Neural crest cell (in vitro differentiated cells): ENCODE results near the gene LSM10. TPM values are rescaled to one million over a fixed set of nuclear protein-coding genes. Genes with fewer than 3 reads are reported as not detected.

Experiments used
- DNase-seq: peaks from one replicate; pipeline ENCODE4 v3.0.0; 2021; ENCODE audit warnings: low read depth, mixed read lengths, low spot score
- H3K27ac Mint-ChIP-seq: one replicate; pipeline ENCODE4 v1.8.0; 2021; ENCODE audit warnings: mild to moderate bottlenecking, mixed read lengths; ENCODE audit not compliant: unreplicated experiment
- H3K27me3 Mint-ChIP-seq: 2 replicates; pipeline ENCODE4 v1.8.0; 2021; ENCODE audit warnings: low read depth, mild to moderate bottlenecking, mixed read lengths
- H3K36me3 Mint-ChIP-seq: 2 replicates; pipeline ENCODE4 v1.8.0; 2021; ENCODE audit warnings: low read depth, mild to moderate bottlenecking, mixed read lengths
- H3K4me1 Mint-ChIP-seq: 2 replicates; pipeline ENCODE4 v1.8.0; 2021; ENCODE audit warnings: mixed read lengths
- H3K4me3 Mint-ChIP-seq: one replicate; pipeline ENCODE4 v1.8.0; 2021; ENCODE audit warnings: mild to moderate bottlenecking, mixed read lengths
- H3K9me3 Mint-ChIP-seq: 2 replicates; pipeline ENCODE4 v1.8.0; 2021; ENCODE audit warnings: mixed read lengths
- total RNA-seq: library from RNA; stranded (reverse); gene quantifications from 2 replicates; pipeline ENCODE4 v1.2.1, GENCODE V29; 2021
- TF ChIP-seq, protein P1 (sequence below): fragments of 200-600 bp; sonication (generic); conservative IDR thresholded peaks from 2 replicates; pipeline ENCODE4 v1.5.0; 2021; ENCODE audit warnings: antibody characterized with exemption, mild to moderate bottlenecking

Gene LSM10
- total RNA-seq, 1 donor from 2014 or later = 48.4 TPM

- Mint-ChIP-seq H3K4me1 (peaks cover 27% of the 10 kb centered on the region), H3K4me3 (no peak overlapping the region), H3K9me3 (no peaks in the 10 kb centered on the region), H3K27me3 (no peaks in the 10 kb centered on the region), H3K27ac (no peak overlapping the region), H3K36me3 (no peaks in the 10 kb centered on the region)
- TF ChIP-seq, protein P1, sequence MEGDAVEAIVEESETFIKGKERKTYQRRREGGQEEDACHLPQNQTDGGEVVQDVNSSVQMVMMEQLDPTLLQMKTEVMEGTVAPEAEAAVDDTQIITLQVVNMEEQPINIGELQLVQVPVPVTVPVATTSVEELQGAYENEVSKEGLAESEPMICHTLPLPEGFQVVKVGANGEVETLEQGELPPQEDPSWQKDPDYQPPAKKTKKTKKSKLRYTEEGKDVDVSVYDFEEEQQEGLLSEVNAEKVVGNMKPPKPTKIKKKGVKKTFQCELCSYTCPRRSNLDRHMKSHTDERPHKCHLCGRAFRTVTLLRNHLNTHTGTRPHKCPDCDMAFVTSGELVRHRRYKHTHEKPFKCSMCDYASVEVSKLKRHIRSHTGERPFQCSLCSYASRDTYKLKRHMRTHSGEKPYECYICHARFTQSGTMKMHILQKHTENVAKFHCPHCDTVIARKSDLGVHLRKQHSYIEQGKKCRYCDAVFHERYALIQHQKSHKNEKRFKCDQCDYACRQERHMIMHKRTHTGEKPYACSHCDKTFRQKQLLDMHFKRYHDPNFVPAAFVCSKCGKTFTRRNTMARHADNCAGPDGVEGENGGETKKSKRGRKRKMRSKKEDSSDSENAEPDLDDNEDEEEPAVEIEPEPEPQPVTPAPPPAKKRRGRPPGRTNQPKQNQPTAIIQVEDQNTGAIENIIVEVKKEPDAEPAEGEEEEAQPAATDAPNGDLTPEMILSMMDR = no peak
- no peak for DNase-seq
Measured at GRCh38 chr1:36367066-36367465, 30.6 kb downstream of the LSM10 start.

DNA sequence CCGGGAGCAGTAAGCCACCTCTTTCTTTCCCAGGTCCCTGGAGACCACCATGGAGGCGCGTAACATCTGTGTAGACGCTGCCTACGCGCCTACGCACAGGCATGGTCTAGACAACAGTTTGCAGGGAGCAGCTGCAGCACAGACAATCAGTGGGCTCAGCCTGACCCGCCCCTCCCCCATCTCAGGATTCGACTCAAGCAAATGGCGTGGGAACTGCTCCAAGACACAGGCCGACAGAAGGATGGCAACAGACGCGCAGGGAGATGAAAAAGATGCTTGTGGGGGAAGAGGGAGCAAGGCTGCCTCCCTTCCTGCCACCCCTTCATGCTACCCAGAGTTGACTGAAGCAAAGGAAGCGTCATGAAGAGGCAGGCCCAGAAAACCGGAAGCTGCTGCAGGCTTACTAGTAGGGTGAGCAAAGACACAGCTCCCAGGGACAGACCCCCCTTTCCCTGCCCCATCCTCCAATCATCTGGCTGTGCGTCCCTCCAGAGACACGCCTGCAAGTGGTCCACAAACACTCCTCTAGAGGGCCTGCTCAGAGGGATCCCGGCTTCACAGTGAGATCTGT is 31.5 kb downstream of the LSM10 start:
- Mint-ChIP-seq H3K27ac (peak overlapping the region; percentile 46), H3K4me1 (peaks cover 30% of the 10 kb centered on the region), H3K9me3 (no peaks in the 10 kb centered on the region), H3K4me3 (peak overlapping the region; percentile 56), H3K36me3 (no peaks in the 10 kb centered on the region), H3K27me3 (no peaks in the 10 kb centered on the region)
- TF ChIP-seq, protein P1 = no peak
- DNase-seq = peak; percentile 47

- Mint-ChIP-seq H3K4me3 (no peak overlapping the region), H3K9me3 (no peaks in the 10 kb centered on the region), H3K4me1 (peaks cover 32% of the 10 kb centered on the region), H3K27me3 (no peaks in the 10 kb centered on the region), H3K27ac (no peak overlapping the region), H3K36me3 (no peaks in the 10 kb centered on the region)
- TF ChIP-seq, protein P1 = no peak
- DNase-seq = no peak
Measured at GRCh38 chr1:36365381-36365780, 32.3 kb downstream of the LSM10 start.

DNA sequence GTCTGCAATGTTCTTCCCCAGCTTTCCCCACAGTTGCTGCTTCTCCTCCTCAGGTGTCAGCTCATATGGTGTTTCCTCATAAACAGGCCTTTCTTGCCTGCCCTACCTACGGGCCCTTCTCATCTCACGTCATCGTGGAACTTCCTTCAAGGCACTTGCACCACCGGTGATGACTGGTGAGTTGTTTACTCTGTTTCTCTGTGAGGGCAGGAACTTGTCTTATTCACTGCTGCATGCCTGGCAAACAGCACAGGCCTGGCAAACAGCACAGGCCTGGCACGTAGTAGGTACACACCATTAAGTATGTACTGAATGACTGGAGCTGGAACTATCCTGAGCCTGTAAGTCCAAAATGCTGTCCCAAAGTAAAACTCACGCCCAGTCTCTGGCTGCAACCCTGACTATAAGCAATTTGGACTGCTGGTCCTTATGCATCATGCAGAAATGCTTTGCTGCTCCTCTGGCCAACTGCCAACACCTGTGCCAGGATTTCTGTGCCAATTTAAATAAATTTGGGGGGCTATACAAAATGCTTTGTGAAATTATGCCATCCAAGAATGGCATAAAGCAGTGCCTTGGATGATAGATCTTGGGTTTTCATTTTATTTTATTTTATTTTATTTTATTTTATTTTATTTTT is 37.7 kb downstream of the LSM10 start:
- peak overlapping the region; percentile 83 for H3K27ac Mint-ChIP-seq
- TF ChIP-seq, protein P1 = no peak
- DNase-seq = no peak
- no peaks in the 10 kb centered on the region for H3K36me3 Mint-ChIP-seq
- no peak overlapping the region for H3K4me3 Mint-ChIP-seq
- no peaks in the 10 kb centered on the region for H3K9me3 Mint-ChIP-seq
- H3K4me1 Mint-ChIP-seq = peaks cover 4% of the 10 kb centered on the region
- no peaks in the 10 kb centered on the region for H3K27me3 Mint-ChIP-seq

GRCh38 chr1:36359383-36359782 is 38.3 kb downstream of the LSM10 start:
- H3K9me3 Mint-ChIP-seq = no peaks in the 10 kb centered on the region
- TF ChIP-seq, protein P1 = no peak
- no peaks in the 10 kb centered on the region for H3K27me3 Mint-ChIP-seq
- DNase-seq = no peak
- no peak overlapping the region for H3K4me3 Mint-ChIP-seq
- no peaks in the 10 kb centered on the region for H3K36me3 Mint-ChIP-seq
- peaks cover 4% of the 10 kb centered on the region for H3K4me1 Mint-ChIP-seq
- no peak overlapping the region for H3K27ac Mint-ChIP-seq
